Ascending aorta (tissue), 2 donors: ENCODE results near the gene B4GALT7. TPM values are rescaled to one million over a fixed set of nuclear protein-coding genes. Genes with fewer than 3 reads are reported as not detected.

Source experiments
- DNase-seq, 2 donors: peaks; one replicate each; pipeline ENCODE4 v3.0.0-alpha.2; 2019; ENCODE audit warnings: low spot score in 2 of 2
- H3K27ac ChIP-seq, 2 donors: fragments of 200-600 bp; sonication (generic); one replicate each; pipeline ENCODE4 v1.5.1; 2016 to 2017; ENCODE audit warnings: mild to moderate bottlenecking in 1 of 2
- H3K27me3 ChIP-seq: fragments of 200-600 bp; sonication (generic); one replicate; pipeline ENCODE4 v1.5.1; 2017
- H3K36me3 ChIP-seq, 2 donors: fragments of 200-600 bp; sonication (generic); one replicate each; pipeline ENCODE4 v1.5.1; 2016
- H3K4me1 ChIP-seq, 2 donors: fragments of 200-600 bp; sonication (generic); one replicate each; pipeline ENCODE4 v1.5.1; 2016 to 2017; ENCODE audit warnings: mild to moderate bottlenecking in 1 of 2
- H3K4me3 ChIP-seq, 2 donors: fragments of 200-600 bp; sonication (generic); one replicate each; pipeline ENCODE4 v1.5.1; 2016 to 2017; ENCODE audit warnings: mild to moderate bottlenecking in 1 of 2
- H3K9me3 ChIP-seq, 2 donors: fragments of 200-600 bp; sonication (generic); one replicate each; pipeline ENCODE4 v1.5.1; 2016
- CTCF ChIP-seq, 3 experiments: fragments of 200-600 bp in 2 of 3; fragments of 450-650 bp in 1 of 3; sonication (generic) in 2 of 3; IDR thresholded peaks; one replicate each; pipeline ENCODE4 v1.5.1; 2016 to 2019; ENCODE audit warnings: antibody characterized with exemption in 3 of 3, mild to moderate bottlenecking in 1 of 3, moderate library complexity in 1 of 3
- intact Hi-C: fragments of 100-400 bp; cut with DNase I; formaldehyde crosslinking; loops from one replicate; pipeline ENCODE4 v1.15.1; 2023
- total RNA-seq: library from RNA; depleted of rRNA; stranded (reverse); fragments of >200 nt; gene quantifications from one replicate; pipeline ENCODE4 v1.1.0, GENCODE V29; 2016

Gene B4GALT7
- total RNA-seq, 1 donor from 2014 or later: 25.7 TPM

- H3K27ac ChIP-seq: no peak overlapping the region
- no peaks in the 10 kb centered on the region for H3K4me1 ChIP-seq
- no peaks in the 10 kb centered on the region for H3K27me3 ChIP-seq
- no peak overlapping the region for H3K4me3 ChIP-seq
- no peak for TF ChIP-seq CTCF (IDR thresholded peaks at IDR 0.05)
- no peaks in the 10 kb centered on the region for H3K9me3 ChIP-seq
- H3K36me3 ChIP-seq: no peaks in the 10 kb centered on the region
- DNase-seq: no peak
- intact Hi-C loops: no loop called here
These were observed 31.6 kb upstream of the B4GALT7 start for GRCh38 chr5:177568326-177568725.

GRCh38 chr5:177569894-177570293, 30.0 kb upstream of the B4GALT7 start:
- no peak for DNase-seq
- intact Hi-C loops: no loop called here
- Histone ChIP-seq H3K9me3 (no peaks in the 10 kb centered on the region), H3K36me3 (no peaks in the 10 kb centered on the region), H3K4me1 (no peaks in the 10 kb centered on the region), H3K27ac (no peak overlapping the region), H3K27me3 (no peaks in the 10 kb centered on the region), H3K4me3 (no peak overlapping the region)
- no peak for TF ChIP-seq CTCF (IDR thresholded peaks at IDR 0.05)

- no peak for DNase-seq
- no peak overlapping the region for H3K27ac ChIP-seq
- H3K4me1 ChIP-seq: no peaks in the 10 kb centered on the region
- no peak for TF ChIP-seq CTCF (IDR thresholded peaks at IDR 0.05)
- intact Hi-C loops: no loop called here
- no peaks in the 10 kb centered on the region for H3K27me3 ChIP-seq
- H3K36me3 ChIP-seq: no peaks in the 10 kb centered on the region
- H3K9me3 ChIP-seq: no peaks in the 10 kb centered on the region
- no peak overlapping the region for H3K4me3 ChIP-seq
These were observed 24.4 kb upstream of the B4GALT7 start for GRCh38 chr5:177575488-177575887.

- Histone ChIP-seq H3K27ac (no peak overlapping the region), H3K4me3 (no peak overlapping the region), H3K36me3 (no peaks in the 10 kb centered on the region), H3K4me1 (no peaks in the 10 kb centered on the region), H3K9me3 (no peaks in the 10 kb centered on the region), H3K27me3 (no peaks in the 10 kb centered on the region)
- TF ChIP-seq CTCF (IDR thresholded peaks at IDR 0.05): no peak
- intact Hi-C loops: no loop called here
- DNase-seq: no peak
These were observed 23.8 kb upstream of the B4GALT7 start for GRCh38 chr5:177576169-177576568.

GRCh38 chr5:177578316-177578715, 21.6 kb upstream of the B4GALT7 start:
- no peak for DNase-seq
- no peaks in the 10 kb centered on the region for H3K4me1 ChIP-seq
- no peaks in the 10 kb centered on the region for H3K27me3 ChIP-seq
- no peak overlapping the region for H3K27ac ChIP-seq
- H3K9me3 ChIP-seq: no peaks in the 10 kb centered on the region
- intact Hi-C loops: no loop called here
- TF ChIP-seq CTCF (IDR thresholded peaks at IDR 0.05): no peak
- H3K36me3 ChIP-seq: no peaks in the 10 kb centered on the region
- H3K4me3 ChIP-seq: no peak overlapping the region

- no peak for TF ChIP-seq CTCF (IDR thresholded peaks at IDR 0.05)
- intact Hi-C loops: no loop called here
These were observed 11.5 kb upstream of the B4GALT7 start for GRCh38 chr5:177588413-177588909.

More at GRCh38 chr5:177588413-177588909, 11.5 kb upstream of the B4GALT7 start:
- no peak overlapping the region for H3K27ac ChIP-seq
- peaks cover 4 to 11% of the 10 kb centered on the region in 2 donors for H3K4me1 ChIP-seq
- H3K9me3 ChIP-seq: no peaks in the 10 kb centered on the region
- no peaks in the 10 kb centered on the region for H3K27me3 ChIP-seq
- no peak overlapping the region for H3K4me3 ChIP-seq
- DNase-seq: no peak
- H3K36me3 ChIP-seq: peaks cover 2 to 3% of the 10 kb centered on the region in 2 donors
